B cell (primary cell): ENCODE measurements around the gene LRRC75B.
"Not testable (repeated sequence)": the region's sequence is repeated elsewhere in the genome, so short reads cannot be mapped to it uniquely, and the experiment has no call there.

ENCODE experiments used
- EZH2 ChIP-seq: IDR thresholded peaks from 2 replicates; pipeline ENCODE4 v1.6.1; 2012; ENCODE audit warnings: borderline replicate concordance, low read depth, mild to moderate bottlenecking, moderate library complexity, low read length; ENCODE audit not compliant: insufficient read depth, poor library complexity, severe bottlenecking
- TF ChIP-seq, protein P1 (sequence below): fragments of 200-600 bp; IDR thresholded peaks from one replicate; pipeline ENCODE4 v1.8.0; 2022; ENCODE audit warnings: antibody characterized with exemption, mild to moderate bottlenecking

DNA sequence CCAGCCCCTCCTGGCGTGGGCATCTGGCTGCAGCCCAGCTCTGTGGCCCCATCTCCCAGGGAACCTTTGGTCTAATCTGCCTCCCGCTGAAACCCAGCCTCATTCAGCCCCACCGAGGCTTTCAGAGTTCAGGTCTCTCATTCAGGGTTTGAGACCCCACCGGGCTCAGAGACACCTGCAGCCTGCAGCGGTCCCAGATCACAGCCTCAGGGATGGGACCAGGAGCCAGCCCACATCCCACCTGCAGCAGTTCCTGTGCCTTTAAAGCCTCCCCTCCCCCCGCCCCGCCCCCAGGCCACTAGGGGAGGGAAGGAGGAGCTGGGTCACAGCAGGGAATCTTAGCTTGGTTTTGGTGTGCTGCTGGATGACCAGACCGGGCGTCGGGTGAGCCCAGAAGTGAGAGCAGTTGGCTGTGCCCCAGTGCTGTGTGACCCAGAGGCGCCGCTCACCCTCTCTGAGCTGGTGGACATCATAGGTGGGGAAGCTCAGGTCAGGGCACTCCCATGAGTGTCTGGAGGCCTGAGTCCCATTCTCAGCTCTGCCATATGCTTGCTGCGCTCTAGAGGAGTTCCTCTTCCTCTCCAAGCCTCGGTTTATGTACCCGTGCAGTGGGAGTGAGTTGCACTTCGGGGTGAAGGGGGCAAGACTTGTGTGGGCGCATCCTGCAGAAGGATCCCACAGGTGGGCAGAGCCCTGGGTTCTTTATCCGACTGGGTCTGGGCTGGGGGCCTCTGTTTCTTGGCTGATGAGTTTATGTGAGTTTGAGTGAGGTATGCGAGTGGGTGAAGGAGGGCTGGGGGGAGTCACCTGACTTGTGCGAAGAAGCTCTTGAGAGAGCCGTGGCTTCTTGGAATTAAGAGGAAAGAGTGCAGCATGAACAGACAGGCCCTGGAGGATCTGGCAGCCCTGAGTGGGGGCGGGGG lies 10.2 kb upstream of the LRRC75B start, which contains the start of gene GGT1:
- TF ChIP-seq, protein P1, sequence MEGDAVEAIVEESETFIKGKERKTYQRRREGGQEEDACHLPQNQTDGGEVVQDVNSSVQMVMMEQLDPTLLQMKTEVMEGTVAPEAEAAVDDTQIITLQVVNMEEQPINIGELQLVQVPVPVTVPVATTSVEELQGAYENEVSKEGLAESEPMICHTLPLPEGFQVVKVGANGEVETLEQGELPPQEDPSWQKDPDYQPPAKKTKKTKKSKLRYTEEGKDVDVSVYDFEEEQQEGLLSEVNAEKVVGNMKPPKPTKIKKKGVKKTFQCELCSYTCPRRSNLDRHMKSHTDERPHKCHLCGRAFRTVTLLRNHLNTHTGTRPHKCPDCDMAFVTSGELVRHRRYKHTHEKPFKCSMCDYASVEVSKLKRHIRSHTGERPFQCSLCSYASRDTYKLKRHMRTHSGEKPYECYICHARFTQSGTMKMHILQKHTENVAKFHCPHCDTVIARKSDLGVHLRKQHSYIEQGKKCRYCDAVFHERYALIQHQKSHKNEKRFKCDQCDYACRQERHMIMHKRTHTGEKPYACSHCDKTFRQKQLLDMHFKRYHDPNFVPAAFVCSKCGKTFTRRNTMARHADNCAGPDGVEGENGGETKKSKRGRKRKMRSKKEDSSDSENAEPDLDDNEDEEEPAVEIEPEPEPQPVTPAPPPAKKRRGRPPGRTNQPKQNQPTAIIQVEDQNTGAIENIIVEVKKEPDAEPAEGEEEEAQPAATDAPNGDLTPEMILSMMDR: not testable (repeated sequence)
- TF ChIP-seq EZH2: not testable (repeated sequence)
